Lung (tissue), 12 donors: ENCODE measurements around the gene CIB1. TPM values are rescaled to one million over a fixed set of nuclear protein-coding genes. Genes with fewer than 3 reads are reported as not detected.

Source experiments
- ATAC-seq: fragments of 200-7000 bp; cut with Tn5 transposase; one replicate; pipeline ENCODE4 v1.9.1; 2020; ENCODE audit warnings: moderate number of reproducible peaks; ENCODE audit not compliant: insufficient read depth, low FRiP score
- DNase-seq, 3 donors: peaks; one replicate each; pipeline ENCODE4 v3.0.0-alpha.2; 2013 to 2017
- H3K27ac ChIP-seq, 2 donors: one replicate each; pipeline ENCODE4 v1.5.1; 2013; ENCODE audit warnings: mild to moderate bottlenecking in 2 of 2, moderate library complexity in 2 of 2, control low read depth in 1 of 2, inconsistent platforms in 1 of 2, low read depth in 1 of 2, low read length in 1 of 2
- H3K27me3 ChIP-seq, 3 donors: one replicate each; pipeline ENCODE4 v1.5.1; 2013; ENCODE audit warnings: low read length in 2 of 3; ENCODE audit not compliant: control insufficient read depth in 3 of 3, insufficient read depth in 3 of 3
- H3K36me3 ChIP-seq, 4 donors: one replicate each; pipeline ENCODE4 v1.5.1; 2013; ENCODE audit warnings: low read length in 4 of 4, mild to moderate bottlenecking in 1 of 4, moderate library complexity in 1 of 4; ENCODE audit not compliant: control insufficient read depth in 4 of 4, insufficient read depth in 4 of 4
- H3K4me1 ChIP-seq, 5 donors: one replicate each; pipeline ENCODE4 v1.5.1; 2013; ENCODE audit warnings: low read length in 5 of 5, mild to moderate bottlenecking in 2 of 5, moderate library complexity in 1 of 5; ENCODE audit not compliant: control insufficient read depth in 5 of 5, insufficient read depth in 5 of 5
- H3K4me3 ChIP-seq: one replicate; pipeline ENCODE4 v1.5.1; 2013; ENCODE audit warnings: mild to moderate bottlenecking, control low read depth, moderate library complexity
- H3K9ac ChIP-seq, 2 donors: one replicate each; pipeline ENCODE4 v1.5.1; 2013; ENCODE audit warnings: low read length in 2 of 2, control low read depth in 1 of 2; ENCODE audit not compliant: insufficient read depth in 1 of 2
- H3K9me3 ChIP-seq, 4 donors: one replicate each; pipeline ENCODE4 v1.5.1; 2013; ENCODE audit warnings: low read length in 3 of 4, mild to moderate bottlenecking in 1 of 4, moderate library complexity in 1 of 4; ENCODE audit not compliant: control insufficient read depth in 4 of 4, insufficient read depth in 3 of 4
- CTCF ChIP-seq: IDR thresholded peaks from 2 replicates; pipeline ENCODE4 v1.5.1; 2012; ENCODE audit warnings: mild to moderate bottlenecking; ENCODE audit errors: control extremely low read depth, extremely low read depth
- WGBS, 2 donors: extraction: QIAGEN DNeasy Blood & Tissue Kit; methylation state at CpG; one replicate each; pipeline ENCODE4 v1.1.7; 2013; 5-methylcytosine and 5-hydroxymethylcytosine counted together
- polyA plus RNA-seq, 2 donors: library from polyadenylated mRNA; stranded (reverse); fragments of 200-250 nt; gene quantifications; one replicate each; pipeline ENCODE4 v1.2.1, GENCODE V29; 2013
- total RNA-seq, 2 donors: library from RNA; depleted of rRNA in 1 of 2; stranded (reverse); fragments of >200 nt in 1 of 2; gene quantifications; one replicate each; pipeline ENCODE4 v1.2.1, GENCODE V29; 2014 to 2021
- donor health status: control.
- donor health status: control.
- donor health status: Bipolar disorder and iron deficiency.
- donor health status: healthy.
- donor health status: DM: yes; HTN: yes; CAD: no.

Gene CIB1
- total and polyA plus RNA-seq, 4 donors: 38.2 to 189 (median 129) TPM

GRCh38 chr15:90248789-90249202 lies 15.1 kb upstream of the CIB1 start:
- H3K4me3 ChIP-seq: no peak overlapping the region
- H3K27ac ChIP-seq: peak overlapping the region in 1 of 2 donors; percentile 67
- peaks cover 0 to 5% (median 0%) of the 10 kb centered on the region in 5 donors for H3K4me1 ChIP-seq
- no peaks in the 10 kb centered on the region for H3K36me3 ChIP-seq
- DNase-seq (peak in 2 of 3 donors; percentile 8 to 22), ATAC-seq (no peak)
- no peak for TF ChIP-seq CTCF
- H3K27me3 ChIP-seq: no peaks in the 10 kb centered on the region
- H3K9me3 ChIP-seq: no peaks in the 10 kb centered on the region
- no peak overlapping the region for H3K9ac ChIP-seq
- WGBS, 2 donors: 75 to 81% methylated on average over 6 of the region's 6 CpGs

GRCh38 chr15:90243943-90244639 lies 10.3 kb upstream of the CIB1 start:
- WGBS, 2 donors: 91 to 93% methylated on average over 10 of the region's 10 CpGs
- no peaks in the 10 kb centered on the region for H3K27me3 ChIP-seq
- ATAC-seq (no peak), DNase-seq (no peak)
- H3K4me1 ChIP-seq: peaks cover 0 to 4% (median 0%) of the 10 kb centered on the region in 5 donors
- no peak for TF ChIP-seq CTCF
- H3K36me3 ChIP-seq: peaks cover 0 to 6% (median 0%) of the 10 kb centered on the region in 4 donors
- H3K4me3 ChIP-seq: no peak overlapping the region
- no peaks in the 10 kb centered on the region for H3K9me3 ChIP-seq
- no peak overlapping the region for H3K9ac ChIP-seq
- H3K27ac ChIP-seq: no peak overlapping the region

- H3K27ac ChIP-seq: no peak overlapping the region
- H3K4me3 ChIP-seq: no peak overlapping the region
- WGBS, 2 donors: 88% methylated on average over 22 of the region's 22 CpGs
- no peak for DNase-seq
- H3K27me3 ChIP-seq: no peaks in the 10 kb centered on the region
- no peak overlapping the region for H3K9ac ChIP-seq
- peaks cover 0 to 9% (median 3%) of the 10 kb centered on the region in 4 donors for H3K36me3 ChIP-seq
- no peaks in the 10 kb centered on the region for H3K4me1 ChIP-seq
- ATAC-seq: no peak
- TF ChIP-seq CTCF: no peak
- no peaks in the 10 kb centered on the region for H3K9me3 ChIP-seq
Measured at GRCh38 chr15:90241343-90242192, 7.8 kb upstream of the CIB1 start.
